ENCODE measurements around the gene EEIG1. TPM values are rescaled to one million over a fixed set of nuclear protein-coding genes. Genes with fewer than 3 reads are reported as not detected.

Gene EEIG1
- total and polyA plus RNA-seq, 12 donors: 10.1 to 179 (median 53.8) TPM

DNA sequence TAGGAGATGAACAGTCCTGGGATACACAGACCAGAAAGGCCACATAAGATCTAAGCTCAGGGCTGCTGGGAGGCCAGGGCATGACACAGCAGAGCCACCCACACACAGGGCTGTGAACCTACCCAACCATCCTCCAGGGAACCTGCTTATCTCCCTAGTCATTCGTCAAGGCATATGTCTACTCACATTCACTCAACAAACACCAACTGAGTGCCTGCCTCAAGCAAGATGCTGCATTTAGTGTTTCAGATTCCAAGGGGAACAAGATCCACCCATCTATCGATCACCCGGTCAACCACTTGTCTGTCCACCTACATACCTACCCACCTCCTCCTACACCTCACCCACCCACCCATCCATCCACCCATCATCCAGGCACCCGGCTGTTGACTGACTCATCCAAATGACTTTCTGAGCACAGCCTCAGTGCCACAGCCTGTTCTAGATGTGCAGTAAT is 45.0 kb downstream of the EEIG1 start:
- DNase-seq: no peak
- WGBS, 4 donors: 76 to 82% (median 76%) methylated on average over 4 of the region's 4 CpGs
- TF ChIP-seq POLR2A (IDR thresholded peaks at IDR 0.05) (no peak), CTCF (IDR thresholded peaks at IDR 0.05) (no peak)
- Histone ChIP-seq H3K36me3 (replicated peaks in 1 of 2) (no peaks in the 10 kb centered on the region), H3K27me3 (no peaks in the 10 kb centered on the region), H3K4me1 (replicated peaks in 1 of 2) (peaks cover 23 to 37% of the 10 kb centered on the region in 2 donors), H3K9me3 (replicated peaks in 1 of 3) (no peaks in the 10 kb centered on the region), H3K27ac (no peak overlapping the region), H3K4me3 (no peak overlapping the region)
- intact Hi-C loops (cut with DNase I): no loop called here

- no peak for DNase-seq
- TF ChIP-seq POLR2A (IDR thresholded peaks at IDR 0.05): no peak
- TF ChIP-seq CTCF (IDR thresholded peaks at IDR 0.05): no peak
- no peaks in the 10 kb centered on the region for H3K36me3 ChIP-seq (replicated peaks in 1 of 2)
- H3K9me3 ChIP-seq (replicated peaks in 1 of 3): no peaks in the 10 kb centered on the region
- H3K4me3 ChIP-seq: no peak overlapping the region
- peaks cover 23 to 42% of the 10 kb centered on the region in 2 donors for H3K4me1 ChIP-seq (replicated peaks in 1 of 2)
- intact Hi-C loops (cut with DNase I): no loop called here
- 68 to 84% (median 71%) methylated on average over 5 to 11 of the region's 11 CpGs for WGBS, 4 donors
- no peak overlapping the region for H3K27ac ChIP-seq
- no peaks in the 10 kb centered on the region for H3K27me3 ChIP-seq
These were observed 45.8 kb downstream of the EEIG1 start for GRCh38 chr9:127934986-127935385.

- intact Hi-C loops (cut with DNase I): no loop called here
- 88 to 98% (median 94%) methylated on average over 4 of the region's 4 CpGs for WGBS, 4 donors
- no peak overlapping the region for H3K4me3 ChIP-seq
- H3K4me1 ChIP-seq (replicated peaks in 1 of 2): peaks cover 23 to 42% of the 10 kb centered on the region in 2 donors
- H3K27me3 ChIP-seq: no peaks in the 10 kb centered on the region
- TF ChIP-seq POLR2A (IDR thresholded peaks at IDR 0.05) (no peak), CTCF (IDR thresholded peaks at IDR 0.05) (no peak)
- DNase-seq: no peak
- H3K36me3 ChIP-seq (replicated peaks in 1 of 2): no peaks in the 10 kb centered on the region
- no peak overlapping the region for H3K27ac ChIP-seq
- no peaks in the 10 kb centered on the region for H3K9me3 ChIP-seq (replicated peaks in 1 of 3)
These were observed 46.5 kb downstream of the EEIG1 start for GRCh38 chr9:127934248-127934647.

- H3K27me3 ChIP-seq: peaks cover 19% of the 10 kb centered on the region
- H3K27ac ChIP-seq: peak overlapping the region in 2 of 5 donors; percentile 17 to 56
- peaks cover 10 to 40% of the 10 kb centered on the region in 2 donors for H3K4me1 ChIP-seq (replicated peaks in 1 of 2)
- TF ChIP-seq CTCF (IDR thresholded peaks at IDR 0.05) (no peak), POLR2A (IDR thresholded peaks at IDR 0.05) (peak in 1 of 2 donors; percentile 5)
- peak overlapping the region in 2 of 4 donors; percentile 22 to 42 for H3K4me3 ChIP-seq
- intact Hi-C loops (cut with DNase I): no loop called here
- peak in 4 of 7 donors; percentile 55 to 70 (median 68) for DNase-seq
- H3K9me3 ChIP-seq (replicated peaks in 1 of 3): no peaks in the 10 kb centered on the region
- no peaks in the 10 kb centered on the region for H3K36me3 ChIP-seq (replicated peaks in 1 of 2)
- WGBS, 4 donors: 15 to 24% (median 18%) methylated on average over 16 to 18 of the region's 18 CpGs
These were observed 49.5 kb downstream of the EEIG1 start for GRCh38 chr9:127931092-127931881.

Other genes starting within 250 kb of the EEIG1 start
- 10 to 100 TPM; 10.8 to 30.6 (median 17.9) TPM for gene TOR2A, start 245.7 kb downstream of the EEIG1 start, total RNA-seq
- gene TOR2A, start 245.7 kb downstream of the EEIG1 start, polyA plus RNA-seq: 10 to 100 TPM in 2 of 3 donors, 1 to 10 TPM in 1; 4.3 to 16.9 (median 14.6) TPM
- 10 to 100 TPM in 4 of 9 donors, 1 to 10 TPM in 5; 4.3 to 14.2 (median 9.8) TPM for gene SH2D3C, start 202.3 kb downstream of the EEIG1 start, total RNA-seq
- gene SH2D3C, start 202.3 kb downstream of the EEIG1 start, polyA plus RNA-seq: 10 to 100 TPM in 2 of 3 donors, 1 to 10 TPM in 1; 2.1 to 27.1 (median 19.1) TPM
- 100 to 1,000 TPM in 6 of 9 donors, 10 to 100 TPM in 3; 41.0 to 238 (median 115) TPM for gene CDK9, start 195.0 kb downstream of the EEIG1 start, total RNA-seq
- gene CDK9, start 195.0 kb downstream of the EEIG1 start, polyA plus RNA-seq: 100 to 1,000 TPM in 2 of 3 donors, 10 to 100 TPM in 1; 64.0 to 202 (median 166) TPM
- 100 to 1,000 TPM in 5 of 9 donors, 10 to 100 TPM in 4; 31.1 to 359 (median 101) TPM for gene FPGS, start 178.1 kb downstream of the EEIG1 start, total RNA-seq
- gene FPGS, start 178.1 kb downstream of the EEIG1 start, polyA plus RNA-seq: 100 to 1,000 TPM in 2 of 3 donors, 10 to 100 TPM in 1; 59.6 to 176 (median 144) TPM
- gene ENG, start 126.3 kb downstream of the EEIG1 start, total RNA-seq: 100 to 1,000 TPM in 5 of 9 donors, 10 to 100 TPM in 3, 1 to 10 TPM in 1; 4.3 to 214 (median 121) TPM
- gene ENG, start 126.3 kb downstream of the EEIG1 start, polyA plus RNA-seq: 100 to 1,000 TPM in 1 of 3 donors, 10 to 100 TPM in 2; 43.2 to 116 (median 96.7) TPM
- gene AK1, start 103.3 kb downstream of the EEIG1 start, total RNA-seq: 100 to 1,000 TPM in 3 of 9 donors, 10 to 100 TPM in 6; 51.9 to 136 (median 89.9) TPM
- gene AK1, start 103.3 kb downstream of the EEIG1 start, polyA plus RNA-seq: 100 to 1,000 TPM in 2 of 3 donors, 10 to 100 TPM in 1; 60.0 to 242 (median 175) TPM
- 100 to 1,000 TPM in 1 of 9 donors, 10 to 100 TPM in 8; 34.7 to 129 (median 62.4) TPM for gene ST6GALNAC6, start 81.4 kb downstream of the EEIG1 start, total RNA-seq
- gene ST6GALNAC6, start 81.4 kb downstream of the EEIG1 start, polyA plus RNA-seq: 10 to 100 TPM; 26.7 to 46.9 (median 40.0) TPM
- 10 to 100 TPM in 8 of 9 donors, 1 to 10 TPM in 1; 8.7 to 65.7 (median 23.6) TPM for gene ST6GALNAC4, start 63.9 kb downstream of the EEIG1 start, total RNA-seq
- gene ST6GALNAC4, start 63.9 kb downstream of the EEIG1 start, polyA plus RNA-seq: 1 to 10 TPM; 5.3 to 9.2 (median 8.6) TPM
- 1 to 10 TPM in 2 of 9 donors, under 1 TPM in 4, not detected in 3; 0.19 to 2.3 (median 0.88) TPM for gene PIP5KL1, start 50.2 kb downstream of the EEIG1 start, total RNA-seq
- 1 to 10 TPM in 1 of 3 donors, under 1 TPM in 2; 0.22 to 1.5 (median 0.54) TPM for gene PIP5KL1, start 50.2 kb downstream of the EEIG1 start, polyA plus RNA-seq
- 10 to 100 TPM; 18.4 to 46.8 (median 33.4) TPM for gene DPM2, start 43.1 kb downstream of the EEIG1 start, total RNA-seq
- 10 to 100 TPM; 32.9 to 36.5 (median 35.6) TPM for gene DPM2, start 43.1 kb downstream of the EEIG1 start, polyA plus RNA-seq
- 10 to 100 TPM in 7 of 9 donors, 1 to 10 TPM in 2; 8.0 to 20.7 (median 12.7) TPM for gene NAIF1, start 86.3 kb upstream of the EEIG1 start, total RNA-seq
- gene NAIF1, start 86.3 kb upstream of the EEIG1 start, polyA plus RNA-seq: 10 to 100 TPM in 2 of 3 donors, 1 to 10 TPM in 1; 6.6 to 12.8 (median 10.8) TPM
- 10 to 100 TPM; 11.4 to 60.6 (median 20.5) TPM for gene SLC25A25, start 87.2 kb upstream of the EEIG1 start, total RNA-seq
- gene SLC25A25, start 87.2 kb upstream of the EEIG1 start, polyA plus RNA-seq: 10 to 100 TPM; 13.6 to 14.1 (median 13.9) TPM
- gene PTGES2, start 146.7 kb upstream of the EEIG1 start, total RNA-seq: 100 to 1,000 TPM in 4 of 9 donors, 10 to 100 TPM in 5; 64.8 to 147 (median 96.0) TPM
- gene PTGES2, start 146.7 kb upstream of the EEIG1 start, polyA plus RNA-seq: 100 to 1,000 TPM in 2 of 3 donors, 10 to 100 TPM in 1; 69.5 to 104 (median 101) TPM
- 10 to 100 TPM in 1 of 9 donors, 1 to 10 TPM in 4, under 1 TPM in 1, not detected in 3; 0.33 to 48.2 (median 1.2) TPM for gene LCN2, start 168.5 kb upstream of the EEIG1 start, total RNA-seq
- gene LCN2, start 168.5 kb upstream of the EEIG1 start, polyA plus RNA-seq: 1 to 10 TPM in 2 of 3 donors, under 1 TPM in 1; 0.37 to 1.9 (median 1.7) TPM
- 1,000 to 10,000 TPM in 4 of 9 donors, 100 to 1,000 TPM in 5; 165 to 1,914 (median 315) TPM for gene BBLN, start 179.3 kb upstream of the EEIG1 start, total RNA-seq
- gene BBLN, start 179.3 kb upstream of the EEIG1 start, polyA plus RNA-seq: 100 to 1,000 TPM in 2 of 3 donors, 1 to 10 TPM in 1; 5.5 to 924 (median 522) TPM
- 100 to 1,000 TPM in 3 of 9 donors, 10 to 100 TPM in 6; 25.3 to 142 (median 83.8) TPM for gene CIZ1, start 210.6 kb upstream of the EEIG1 start, total RNA-seq
- 100 to 1,000 TPM in 1 of 3 donors, 10 to 100 TPM in 2; 63.0 to 134 (median 65.2) TPM for gene CIZ1, start 210.6 kb upstream of the EEIG1 start, polyA plus RNA-seq
- 10 to 100 TPM in 6 of 9 donors, 1 to 10 TPM in 3; 2.4 to 14.7 (median 12.1) TPM for gene DNM1, start 222.4 kb upstream of the EEIG1 start, total RNA-seq
- gene DNM1, start 222.4 kb upstream of the EEIG1 start, polyA plus RNA-seq: 10 to 100 TPM in 2 of 3 donors, 1 to 10 TPM in 1; 5.8 to 44.3 (median 17.5) TPM